ENCODE data around the gene PNPT1. TPM values are rescaled to one million over a fixed set of nuclear protein-coding genes. Genes with fewer than 3 reads are reported as not detected.

PNPT1 gene
- total and polyA plus RNA-seq, 9 of the 15 experiments (the other 6 are each of a cell fraction or from before 2014, with no cell fraction given) = 46.5 to 104 (median 62.7) TPM

- TF ChIP-seq ELK3 (CRISPR knock-in tag; IDR thresholded peaks at IDR 0.05) = no peak
- TF ChIP-seq PPARD (CRISPR knock-in tag; IDR thresholded peaks at IDR 0.05) = no peak
- TF ChIP-seq ETS1 (conservative IDR thresholded peaks at IDR 0.05; ENCODE audit: control insufficient read depth, low read depth, low read length) = 0 out of 2 replicates have a peak, but pooled peaks have one; percentile 45
- TF ChIP-seq STAT6 (CRISPR knock-in tag; IDR thresholded peaks at IDR 0.05) = no peak
- TF ChIP-seq NEUROD1 (IDR thresholded peaks at IDR 0.05; ENCODE audit: borderline replicate concordance, low read depth, low read length, partially characterized antibody) = no peak
- TF ChIP-seq ZBED1 (IDR thresholded peaks at IDR 0.05) = no peak
- TF ChIP-seq ZNF717 (CRISPR knock-in tag; IDR thresholded peaks at IDR 0.05) = no peak
- TF ChIP-seq CBFB (CRISPR knock-in tag; IDR thresholded peaks at IDR 0.05) = no peak
- TF ChIP-seq MLX (CRISPR knock-in tag; conservative IDR thresholded peaks at IDR 0.05) = 0 out of 4 replicates have a peak, but pooled peaks of 1 of the 2 experiments have one; percentile 29
- TF ChIP-seq MYC (IDR thresholded peaks at IDR 0.05; ENCODE audit: low read depth, low read length) = peak; percentile 74
- no peak for TF ChIP-seq MYC (CRISPR knock-in tag; IDR thresholded peaks at IDR 0.05; ENCODE audit: borderline replicate concordance, low read depth)
- no peak for TF ChIP-seq MAFG (tag; conservative IDR thresholded peaks at IDR 0.05)
- no peak for TF ChIP-seq TFAP4 (CRISPR knock-in tag; IDR thresholded peaks at IDR 0.05; ENCODE audit: borderline replicate concordance)
- TF ChIP-seq NR2C1 (IDR thresholded peaks at IDR 0.05) = peak; percentile 46; the same call in 1 of the 2 replicates
- TF ChIP-seq NR2C1 (tag; IDR thresholded peaks at IDR 0.05) = peak; percentile 80
- no peak for TF ChIP-seq ZFX (CRISPR knock-in tag; IDR thresholded peaks at IDR 0.05)
- TF ChIP-seq ARHGAP35 (IDR thresholded peaks at IDR 0.05; ENCODE audit: partially characterized antibody) = no peak
- TF ChIP-seq CHCHD3 (CRISPR knock-in tag; IDR thresholded peaks at IDR 0.05) = no peak
- TF ChIP-seq IFI16 (CRISPR knock-in tag; IDR thresholded peaks at IDR 0.05) = no peak
- no peak for TF ChIP-seq JUND (IDR thresholded peaks at IDR 0.05; ENCODE audit: borderline replicate concordance, low read depth, low read length)
- 0 out of 3 replicates have a peak, but pooled peaks have one; percentile 16 for TF ChIP-seq JUND (tag; IDR thresholded peaks at IDR 0.05; ENCODE audit: borderline replicate concordance, low read depth, low read length)
- peak; percentile 67 to 74 for TF ChIP-seq NRF1 (conservative IDR thresholded peaks at IDR 0.05 in 1 of 2, IDR thresholded peaks at IDR 0.05 in 1 of 2)
These were observed 75.2 kb downstream of the PNPT1 start (continued) for GRCh38 chr2:55618275-55619055.

All from K562 (cell line).